ENCODE measurements around the gene TUBG1. TPM values are rescaled to one million over a fixed set of nuclear protein-coding genes. Genes with fewer than 3 reads are reported as not detected.

The TUBG1 gene
- total and polyA plus RNA-seq, 9 of the 15 experiments (the other 6 are each of a cell fraction or from before 2014, with no cell fraction given): 33.1 to 147 (median 66.0) TPM

DNA sequence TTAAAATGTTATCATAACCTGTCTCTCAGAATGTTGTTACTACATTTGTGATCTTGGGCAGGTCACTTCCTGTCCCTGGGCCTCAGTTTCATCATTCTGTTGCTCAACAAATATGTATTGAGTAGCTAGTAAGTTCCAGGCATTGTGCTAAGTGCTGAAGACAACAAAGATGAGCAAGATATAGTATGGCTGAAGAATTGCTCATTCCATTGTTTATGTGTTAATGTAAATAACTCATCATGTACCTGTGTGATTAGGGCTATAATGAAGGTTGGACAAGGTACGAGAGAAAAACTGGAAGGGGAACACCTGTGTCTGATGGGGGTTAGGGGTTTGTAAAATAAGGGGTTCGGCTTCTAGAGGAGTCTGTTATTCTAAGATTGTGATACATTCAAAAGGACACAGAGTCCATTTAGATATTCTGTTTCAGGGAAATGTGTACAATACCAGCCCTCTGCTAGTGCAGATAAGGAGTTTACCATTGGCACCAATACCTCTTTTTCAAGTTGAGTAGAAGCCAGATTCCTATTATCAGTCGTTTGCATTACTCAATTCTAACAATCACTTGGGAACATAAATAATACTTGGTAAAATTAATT lies 20.0 kb downstream of the TUBG1 start (continued):
- TF ChIP-seq, protein P1, sequence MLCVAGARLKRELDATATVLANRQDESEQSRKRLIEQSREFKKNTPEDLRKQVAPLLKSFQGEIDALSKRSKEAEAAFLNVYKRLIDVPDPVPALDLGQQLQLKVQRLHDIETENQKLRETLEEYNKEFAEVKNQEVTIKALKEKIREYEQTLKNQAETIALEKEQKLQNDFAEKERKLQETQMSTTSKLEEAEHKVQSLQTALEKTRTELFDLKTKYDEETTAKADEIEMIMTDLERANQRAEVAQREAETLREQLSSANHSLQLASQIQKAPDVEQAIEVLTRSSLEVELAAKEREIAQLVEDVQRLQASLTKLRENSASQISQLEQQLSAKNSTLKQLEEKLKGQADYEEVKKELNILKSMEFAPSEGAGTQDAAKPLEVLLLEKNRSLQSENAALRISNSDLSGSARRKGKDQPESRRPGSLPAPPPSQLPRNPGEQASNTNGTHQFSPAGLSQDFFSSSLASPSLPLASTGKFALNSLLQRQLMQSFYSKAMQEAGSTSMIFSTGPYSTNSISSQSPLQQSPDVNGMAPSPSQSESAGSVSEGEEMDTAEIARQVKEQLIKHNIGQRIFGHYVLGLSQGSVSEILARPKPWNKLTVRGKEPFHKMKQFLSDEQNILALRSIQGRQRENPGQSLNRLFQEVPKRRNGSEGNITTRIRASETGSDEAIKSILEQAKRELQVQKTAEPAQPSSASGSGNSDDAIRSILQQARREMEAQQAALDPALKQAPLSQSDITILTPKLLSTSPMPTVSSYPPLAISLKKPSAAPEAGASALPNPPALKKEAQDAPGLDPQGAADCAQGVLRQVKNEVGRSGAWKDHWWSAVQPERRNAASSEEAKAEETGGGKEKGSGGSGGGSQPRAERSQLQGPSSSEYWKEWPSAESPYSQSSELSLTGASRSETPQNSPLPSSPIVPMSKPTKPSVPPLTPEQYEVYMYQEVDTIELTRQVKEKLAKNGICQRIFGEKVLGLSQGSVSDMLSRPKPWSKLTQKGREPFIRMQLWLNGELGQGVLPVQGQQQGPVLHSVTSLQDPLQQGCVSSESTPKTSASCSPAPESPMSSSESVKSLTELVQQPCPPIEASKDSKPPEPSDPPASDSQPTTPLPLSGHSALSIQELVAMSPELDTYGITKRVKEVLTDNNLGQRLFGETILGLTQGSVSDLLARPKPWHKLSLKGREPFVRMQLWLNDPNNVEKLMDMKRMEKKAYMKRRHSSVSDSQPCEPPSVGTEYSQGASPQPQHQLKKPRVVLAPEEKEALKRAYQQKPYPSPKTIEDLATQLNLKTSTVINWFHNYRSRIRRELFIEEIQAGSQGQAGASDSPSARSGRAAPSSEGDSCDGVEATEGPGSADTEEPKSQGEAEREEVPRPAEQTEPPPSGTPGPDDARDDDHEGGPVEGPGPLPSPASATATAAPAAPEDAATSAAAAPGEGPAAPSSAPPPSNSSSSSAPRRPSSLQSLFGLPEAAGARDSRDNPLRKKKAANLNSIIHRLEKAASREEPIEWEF (CRISPR knock-in tag; IDR thresholded peaks at IDR 0.05): 0 out of 2 replicates have a peak, but pooled peaks have one; percentile 28
- TF ChIP-seq TCF3 (CRISPR knock-in tag; IDR thresholded peaks at IDR 0.05) (peak; percentile 81), RBM22 (IDR thresholded peaks at IDR 0.05; ENCODE audit: low read depth, low read length, poor library complexity, severe bottlenecking) (no peak), CREBBP (IDR thresholded peaks at IDR 0.05; ENCODE audit: low read depth, low read length) (no peak), ZNF395 (CRISPR knock-in tag; IDR thresholded peaks at IDR 0.05) (no peak), MEF2D (tag; conservative IDR thresholded peaks at IDR 0.05; ENCODE audit: low read depth) (no peak), KAT7 (CRISPR knock-in tag; IDR thresholded peaks at IDR 0.05; ENCODE audit: borderline replicate concordance) (no peak), ZC3H11A (IDR thresholded peaks at IDR 0.05; ENCODE audit: low read depth, low read length) (no peak), RBM15 (IDR thresholded peaks at IDR 0.05; ENCODE audit: insufficient read depth, low read length) (no peak), HDAC1 (IDR thresholded peaks at IDR 0.05) (peak in 1 of 2 experiments; percentile 61; a peak in 2 of 4 replicates), HLTF (IDR thresholded peaks at IDR 0.05) (no peak), SMARCA4 (IDR thresholded peaks at IDR 0.05) (peak; percentile 76; the same call in 1 of the 2 replicates), FOXJ2 (tag; IDR thresholded peaks at IDR 0.05) (no peak), FOS (IDR thresholded peaks at IDR 0.05; ENCODE audit: extremely low read depth, insufficient read length) (no peak), NR2F6 (CRISPR knock-in tag; IDR thresholded peaks at IDR 0.05) (no peak), ZNF165 (CRISPR knock-in tag; IDR thresholded peaks at IDR 0.05; ENCODE audit: borderline replicate concordance) (no peak)
- TF ChIP-seq, protein P2, sequence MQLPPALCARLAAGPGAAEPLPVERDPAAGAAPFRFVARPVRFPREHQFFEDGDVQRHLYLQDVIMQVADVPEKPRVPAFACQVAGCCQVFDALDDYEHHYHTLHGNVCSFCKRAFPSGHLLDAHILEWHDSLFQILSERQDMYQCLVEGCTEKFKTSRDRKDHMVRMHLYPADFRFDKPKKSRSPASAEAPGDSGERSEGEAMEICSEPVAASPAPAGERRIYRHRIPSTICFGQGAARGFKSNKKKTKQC (CRISPR knock-in tag; IDR thresholded peaks at IDR 0.05): no peak
- TF ChIP-seq, protein P3, sequence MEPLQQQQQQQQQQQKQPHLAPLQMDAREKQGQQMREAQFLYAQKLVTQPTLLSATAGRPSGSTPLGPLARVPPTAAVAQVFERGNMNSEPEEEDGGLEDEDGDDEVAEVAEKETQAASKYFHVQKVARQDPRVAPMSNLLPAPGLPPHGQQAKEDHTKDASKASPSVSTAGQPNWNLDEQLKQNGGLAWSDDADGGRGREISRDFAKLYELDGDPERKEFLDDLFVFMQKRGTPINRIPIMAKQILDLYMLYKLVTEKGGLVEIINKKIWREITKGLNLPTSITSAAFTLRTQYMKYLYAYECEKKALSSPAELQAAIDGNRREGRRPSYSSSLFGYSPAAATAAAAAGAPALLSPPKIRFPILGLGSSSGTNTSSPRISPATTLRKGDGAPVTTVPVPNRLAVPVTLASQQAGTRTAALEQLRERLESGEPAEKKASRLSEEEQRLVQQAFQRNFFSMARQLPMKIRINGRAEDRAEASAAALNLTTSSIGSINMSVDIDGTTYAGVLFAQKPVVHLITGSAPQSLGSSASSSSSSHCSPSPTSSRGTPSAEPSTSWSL (CRISPR knock-in tag; IDR thresholded peaks at IDR 0.05; ENCODE audit: borderline replicate concordance): no peak
- TF ChIP-seq, protein P4, sequence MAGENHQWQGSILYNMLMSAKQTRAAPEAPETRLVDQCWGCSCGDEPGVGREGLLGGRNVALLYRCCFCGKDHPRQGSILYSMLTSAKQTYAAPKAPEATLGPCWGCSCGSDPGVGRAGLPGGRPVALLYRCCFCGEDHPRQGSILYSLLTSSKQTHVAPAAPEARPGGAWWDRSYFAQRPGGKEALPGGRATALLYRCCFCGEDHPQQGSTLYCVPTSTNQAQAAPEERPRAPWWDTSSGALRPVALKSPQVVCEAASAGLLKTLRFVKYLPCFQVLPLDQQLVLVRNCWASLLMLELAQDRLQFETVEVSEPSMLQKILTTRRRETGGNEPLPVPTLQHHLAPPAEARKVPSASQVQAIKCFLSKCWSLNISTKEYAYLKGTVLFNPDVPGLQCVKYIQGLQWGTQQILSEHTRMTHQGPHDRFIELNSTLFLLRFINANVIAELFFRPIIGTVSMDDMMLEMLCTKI (IDR thresholded peaks at IDR 0.05; ENCODE audit: partially characterized antibody): no peak
